HG02840 (cell line): ENCODE measurements around the gene SENP5.

Source experiments
- ATAC-seq: cut with Tn5 transposase; IDR thresholded peaks from one replicate; pipeline ENCODE4 v1.9.1; 2021; ENCODE audit warnings: mild to moderate bottlenecking, moderate library complexity, moderate number of reproducible peaks; ENCODE audit not compliant: unreplicated experiment, low FRiP score

Gene SENP5

DNA sequence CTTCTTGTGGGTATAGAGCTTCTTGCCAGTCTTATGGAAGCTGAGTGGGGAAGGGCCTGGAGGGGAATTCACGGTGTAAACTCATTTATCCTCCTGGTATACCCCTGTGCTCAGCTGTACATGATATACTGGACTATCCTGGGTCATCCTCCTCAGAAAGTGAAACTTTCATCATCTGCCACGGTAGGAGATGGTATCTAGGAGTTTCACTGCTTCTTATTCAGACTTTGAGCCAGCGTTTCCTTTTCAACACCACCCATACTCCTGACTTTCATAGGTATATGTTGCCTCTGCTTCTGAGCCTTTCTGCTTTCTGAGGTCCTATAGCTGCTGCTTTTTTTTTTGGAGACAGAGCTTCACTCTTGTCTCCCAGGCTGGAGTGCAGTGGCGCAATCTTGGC is 15.6 kb downstream of the SENP5 start:
- ATAC-seq, result no peak

DNA sequence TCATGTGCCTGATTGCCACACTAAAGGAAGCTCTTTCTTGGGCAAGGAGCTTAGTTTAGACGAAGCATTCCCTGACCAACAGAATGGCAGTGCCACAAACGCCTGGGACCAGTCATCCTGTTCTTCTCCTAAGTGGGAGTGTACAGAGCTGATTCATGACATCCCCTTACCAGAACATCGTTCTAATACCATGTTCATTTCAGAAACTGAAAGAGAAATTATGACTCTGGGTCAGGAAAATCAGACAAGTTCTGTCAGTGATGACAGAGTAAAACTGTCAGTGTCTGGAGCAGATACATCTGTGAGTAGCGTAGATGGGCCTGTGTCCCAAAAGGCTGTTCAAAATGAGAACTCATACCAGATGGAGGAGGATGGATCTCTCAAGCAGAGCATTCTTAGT is 18.4 kb downstream of the SENP5 start:
- no peak for ATAC-seq

DNA sequence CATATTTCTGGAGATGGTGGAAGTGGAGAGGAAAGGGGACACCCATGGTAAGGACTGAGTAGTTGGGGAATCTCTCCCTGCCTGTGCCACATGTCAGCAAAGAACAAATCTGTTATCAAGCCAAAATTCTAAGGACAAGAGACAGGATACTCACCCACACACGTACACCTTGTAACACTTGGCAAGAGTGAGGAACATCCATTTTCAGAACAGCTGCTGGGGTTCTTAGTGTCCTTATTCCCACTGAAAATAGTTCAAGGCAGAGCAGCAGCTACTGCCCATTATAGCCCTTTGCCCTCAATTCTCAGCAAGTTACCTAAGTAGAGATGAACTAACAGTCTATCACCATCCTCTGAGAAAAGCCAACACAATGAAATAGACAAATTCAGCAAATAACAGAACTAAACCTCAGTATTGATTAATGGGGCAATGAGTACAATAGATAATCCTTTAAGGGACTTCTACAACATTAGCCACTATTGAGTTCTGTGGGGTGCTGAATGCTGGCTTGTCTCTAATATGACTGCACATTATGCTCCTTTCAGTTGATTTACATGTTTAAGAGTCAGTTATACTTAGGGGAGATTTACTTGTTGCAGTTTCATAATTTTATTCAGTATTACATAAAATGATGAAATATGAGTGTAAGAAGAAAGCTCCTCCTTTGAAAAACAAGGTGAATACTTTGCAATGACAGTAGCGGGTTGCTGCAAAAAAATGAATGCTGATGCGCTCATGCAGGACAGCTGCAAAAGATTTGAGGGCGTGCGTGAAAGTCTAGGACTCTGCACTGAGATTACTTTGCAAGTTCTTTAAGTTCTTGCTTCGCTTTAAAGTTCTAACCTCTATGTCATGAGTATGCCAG is 22.4 kb downstream of the SENP5 start:
- ATAC-seq, result no peak

DNA sequence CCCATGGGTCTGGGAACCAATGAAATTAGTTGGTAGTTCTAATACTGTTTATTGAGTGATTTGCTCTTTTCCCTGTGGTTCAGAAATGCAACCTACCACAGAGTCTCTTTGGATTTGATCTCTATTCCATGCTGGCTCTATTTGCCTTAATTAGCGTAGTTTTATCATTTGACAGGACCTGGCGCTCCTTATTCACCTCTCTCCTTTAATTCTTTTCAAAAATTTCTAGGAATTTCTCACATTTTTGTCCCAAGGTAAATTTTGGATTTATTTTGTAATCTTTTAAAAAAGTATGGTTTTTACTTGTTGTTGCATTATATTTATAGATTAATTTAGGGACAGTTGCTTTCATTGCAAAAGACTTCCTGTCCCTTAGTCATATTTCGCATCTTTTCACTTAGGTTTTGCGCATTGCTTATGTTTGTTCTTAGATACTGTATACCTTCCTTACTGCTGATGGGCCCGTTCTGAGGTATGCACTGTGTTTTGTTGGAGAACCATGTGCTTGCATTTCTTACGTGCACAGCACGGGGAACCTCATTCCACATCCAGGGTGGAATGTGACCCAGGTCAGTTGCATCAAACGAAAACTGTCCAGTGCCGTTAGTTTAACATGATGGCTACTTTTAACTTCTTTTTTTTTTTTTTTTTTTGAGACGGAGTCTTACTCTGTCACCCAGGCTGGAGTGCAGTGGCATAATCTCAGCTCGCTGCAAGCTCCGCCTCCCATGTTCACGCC is 27.0 kb downstream of the SENP5 start:
- ATAC-seq, result no peak

DNA sequence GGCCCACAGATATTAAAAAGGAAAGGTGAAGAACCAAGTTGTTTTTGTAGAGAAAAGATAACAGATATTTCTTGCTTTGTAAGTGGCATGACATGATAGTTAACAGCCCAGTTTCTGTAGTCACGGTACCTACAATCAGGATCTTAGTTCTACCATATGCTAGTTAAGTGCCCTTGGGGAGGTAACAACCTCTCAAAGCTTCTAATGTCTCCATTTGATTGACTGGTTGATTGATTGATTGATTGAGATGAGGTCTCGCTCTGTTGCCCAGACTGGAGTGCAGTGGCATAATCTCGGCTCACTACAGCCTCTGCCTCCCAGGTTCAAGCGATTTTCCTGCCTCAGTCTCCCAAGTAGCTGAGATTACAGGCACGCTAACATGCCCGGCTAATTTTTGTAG is 28.5 kb downstream of the SENP5 start:
- ATAC-seq, result no peak

DNA sequence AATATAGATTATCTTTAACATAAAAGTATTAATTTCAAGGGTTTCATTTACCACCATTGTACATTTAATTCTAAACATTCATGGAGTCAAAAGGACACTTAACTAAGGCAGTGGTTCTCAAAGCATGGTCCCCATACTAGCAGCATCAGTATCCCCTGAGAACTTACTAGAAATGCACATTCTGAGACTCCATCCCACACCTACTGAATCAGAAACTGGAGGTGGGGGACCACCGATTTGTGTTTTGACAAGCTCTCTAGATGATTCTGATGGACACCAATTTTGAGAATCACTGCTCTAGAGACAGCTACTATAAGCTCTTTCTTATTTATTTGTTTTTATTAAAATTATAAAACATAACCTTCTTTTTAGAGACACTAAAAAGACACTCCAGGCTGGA is 34.0 kb downstream of the SENP5 start:
- no peak for ATAC-seq

DNA sequence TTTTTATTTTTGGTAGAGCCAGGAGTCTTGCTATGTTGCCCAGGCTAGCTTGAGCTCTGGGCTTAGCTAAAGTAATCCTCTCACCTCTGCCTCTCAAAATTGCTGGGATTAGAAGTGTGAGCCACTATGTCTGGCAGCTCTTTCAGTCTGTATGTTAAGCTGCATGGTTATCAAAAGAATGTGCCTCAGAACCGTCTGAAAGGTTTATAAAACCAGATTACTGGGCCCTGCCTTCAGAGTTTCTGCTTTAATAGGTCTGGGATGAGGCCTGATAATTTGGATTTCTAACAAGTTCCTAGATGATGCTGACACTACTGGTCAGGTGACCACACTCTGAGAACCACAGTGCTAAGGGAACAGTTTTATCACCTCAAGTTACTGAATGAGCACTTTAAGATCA is 34.6 kb downstream of the SENP5 start:
- ATAC-seq, result no peak

DNA sequence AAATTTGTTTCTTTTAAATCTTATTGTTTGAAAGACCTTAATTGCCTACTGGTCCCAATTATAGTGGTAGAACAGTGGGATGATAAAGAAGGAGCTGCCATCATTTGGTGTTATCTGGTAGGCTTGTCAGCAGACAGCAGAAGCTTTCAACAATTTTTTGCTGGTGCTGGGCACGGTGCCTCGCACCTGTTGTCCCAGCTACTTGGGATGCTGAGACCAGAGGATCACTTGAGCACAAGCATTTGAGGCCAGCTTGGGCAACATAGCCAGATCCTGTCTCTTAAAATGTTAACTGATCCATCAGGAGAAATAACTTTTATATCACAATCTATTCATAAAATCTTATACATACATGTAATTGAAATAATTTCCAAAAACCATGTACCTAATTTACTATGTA is 36.0 kb downstream of the SENP5 start:
- ATAC-seq, result no peak

DNA sequence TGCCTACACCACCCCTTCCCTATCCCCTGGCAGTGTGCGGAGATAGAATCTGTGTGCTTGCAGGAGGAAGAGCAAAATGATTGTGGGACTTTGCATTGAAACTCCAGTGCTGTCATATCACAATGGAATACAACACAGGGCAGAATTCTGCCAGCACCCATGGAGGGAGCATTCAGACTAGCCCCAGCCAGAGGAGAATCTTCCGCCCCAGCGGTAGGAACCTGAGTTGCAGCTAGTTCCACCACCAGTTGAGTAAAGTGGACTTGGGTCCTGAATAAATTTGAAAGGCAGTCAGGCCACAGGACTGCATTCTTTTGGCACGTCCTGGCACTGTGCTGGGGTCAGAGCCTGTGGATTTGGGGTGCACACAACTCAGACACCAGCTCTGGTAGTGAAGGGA is 47.1 kb downstream of the SENP5 start:
- no peak for ATAC-seq

DNA sequence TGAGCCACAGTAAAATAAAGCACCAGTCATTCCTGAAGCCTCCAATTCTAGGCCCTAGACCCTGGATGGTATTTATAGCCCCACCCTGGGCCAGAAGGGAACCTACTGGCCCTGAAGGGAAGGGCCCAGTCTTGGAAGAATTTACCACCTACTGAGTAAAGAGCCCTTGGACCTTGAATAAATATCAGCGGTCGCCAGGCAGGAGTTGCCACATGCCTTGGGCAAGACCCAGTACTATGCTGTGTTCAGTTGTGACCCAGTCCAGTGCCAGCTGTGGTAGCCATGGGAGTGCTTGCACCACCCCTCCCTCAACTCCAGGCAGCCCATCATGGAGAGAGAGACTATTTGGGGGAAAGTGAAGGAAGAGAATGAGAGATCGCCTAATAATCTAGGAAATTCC is 47.7 kb downstream of the SENP5 start:
- no peak for ATAC-seq

DNA sequence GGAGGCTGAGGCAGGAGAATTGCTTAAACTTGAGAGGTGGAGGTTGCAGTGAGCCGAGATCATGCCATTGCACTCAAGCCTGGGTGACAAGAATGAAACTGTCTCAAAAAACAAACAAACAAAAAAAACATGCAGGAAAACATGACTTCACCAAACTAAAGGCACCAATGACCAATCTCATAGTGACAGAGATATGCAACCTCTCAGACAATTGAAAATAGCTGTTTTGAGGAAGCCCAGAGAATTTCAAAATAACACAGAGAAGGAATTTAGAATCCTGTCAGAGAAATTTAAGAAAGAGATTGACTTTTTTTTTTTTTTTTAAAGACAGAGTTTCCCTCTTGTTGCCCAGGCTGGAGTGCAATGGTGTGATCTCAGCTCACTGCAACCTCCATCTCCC is 48.5 kb downstream of the SENP5 start:
- ATAC-seq, result no peak

DNA sequence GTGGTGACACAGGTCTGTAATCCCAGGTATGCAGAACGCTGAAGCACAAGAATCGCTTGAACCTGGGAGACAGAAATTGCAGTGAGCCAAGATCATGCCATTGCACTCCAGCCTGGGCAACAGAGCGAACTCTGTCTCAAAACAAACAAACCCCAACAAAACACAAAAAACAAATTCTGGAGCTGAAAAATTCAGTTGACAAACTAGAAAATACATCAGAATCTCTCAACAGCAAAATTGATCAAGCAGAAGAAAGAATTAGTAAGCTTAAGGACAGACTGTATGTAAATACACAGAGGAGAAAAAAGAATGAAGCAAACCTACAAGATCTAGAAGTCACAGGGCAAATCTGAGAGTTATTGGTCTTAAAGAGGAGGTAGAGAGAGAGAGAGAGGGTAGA is 49.3 kb downstream of the SENP5 start:
- ATAC-seq, result no peak

DNA sequence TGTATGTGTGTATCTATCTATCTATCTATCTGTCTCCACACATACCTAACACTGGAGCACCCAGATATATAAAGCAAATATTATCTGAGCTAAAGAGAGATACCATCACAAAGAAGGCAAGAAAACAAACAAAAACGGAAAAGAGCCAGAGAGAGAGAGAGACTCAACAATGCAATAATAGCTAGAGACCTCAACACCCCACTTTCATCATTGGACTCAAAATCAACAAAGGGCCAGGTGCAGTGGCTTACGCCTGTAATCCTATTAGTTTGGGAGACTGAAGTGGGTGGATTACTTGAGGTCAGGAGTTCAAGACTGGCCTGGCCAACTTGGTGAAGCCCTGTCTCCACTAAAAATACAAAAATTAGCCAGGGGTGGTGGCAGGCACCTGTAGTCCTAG is 51.2 kb downstream of the SENP5 start:
- no peak for ATAC-seq

DNA sequence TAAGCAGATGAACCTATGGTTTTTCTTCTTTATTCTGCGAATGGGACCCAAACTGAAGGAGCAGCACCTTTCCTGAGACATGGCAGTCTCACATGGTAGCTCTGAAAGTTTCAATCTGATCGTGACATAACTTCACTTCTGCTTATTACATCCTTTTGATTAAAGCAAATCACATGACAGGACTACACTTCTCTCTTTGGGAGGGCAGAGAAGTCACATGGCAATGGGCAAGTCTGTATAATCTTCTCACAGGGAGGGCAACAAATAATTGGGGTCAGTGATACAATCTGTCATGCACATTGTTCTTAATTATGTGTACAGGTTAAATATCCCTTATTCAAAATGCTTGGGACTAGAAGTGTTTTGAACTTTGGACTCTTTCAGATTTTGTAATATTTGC is 53.0 kb downstream of the SENP5 start:
- no peak for ATAC-seq

DNA sequence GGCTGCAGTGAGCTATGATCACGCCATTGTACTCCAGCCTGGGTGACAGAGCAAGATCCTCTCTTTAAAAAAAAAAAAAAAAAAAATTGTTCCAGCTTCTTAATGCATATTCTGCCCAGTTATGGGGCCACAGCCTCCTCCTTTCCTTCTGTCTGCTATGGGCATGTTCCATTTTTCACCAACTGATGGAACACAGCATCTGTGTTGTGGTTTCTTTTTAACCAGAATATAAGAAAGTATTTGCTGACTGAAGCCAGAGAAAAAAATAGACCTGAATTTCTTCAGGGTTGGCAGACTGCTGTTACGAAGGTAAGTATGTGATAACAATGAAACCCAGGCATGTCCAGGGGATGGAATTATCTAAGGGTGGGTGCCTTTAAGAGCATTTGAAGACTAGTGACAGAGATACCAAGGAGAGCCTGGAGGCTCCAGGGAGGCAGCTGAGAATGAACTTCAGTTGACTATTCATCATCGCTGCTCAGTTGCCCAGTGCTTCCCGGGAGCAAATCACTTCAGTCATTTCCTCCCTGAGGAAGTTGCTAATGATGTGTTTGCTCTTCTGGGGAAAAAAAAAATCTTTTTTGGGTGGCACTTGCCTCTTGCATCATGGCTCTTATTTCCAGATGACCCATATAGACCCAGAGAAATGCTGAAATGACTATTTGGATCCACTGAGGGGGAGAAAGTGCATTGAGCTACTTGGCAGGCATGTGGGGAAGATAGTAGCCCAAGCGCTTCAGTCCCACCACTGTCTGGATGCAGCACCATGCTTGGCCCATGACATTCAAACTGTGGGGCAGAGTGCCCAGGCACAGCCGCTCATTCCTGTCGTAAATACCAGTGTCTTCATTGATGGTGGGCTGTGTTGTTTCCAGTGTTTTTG is 60.1 kb downstream of the SENP5 start:
- ATAC-seq, result no peak

DNA sequence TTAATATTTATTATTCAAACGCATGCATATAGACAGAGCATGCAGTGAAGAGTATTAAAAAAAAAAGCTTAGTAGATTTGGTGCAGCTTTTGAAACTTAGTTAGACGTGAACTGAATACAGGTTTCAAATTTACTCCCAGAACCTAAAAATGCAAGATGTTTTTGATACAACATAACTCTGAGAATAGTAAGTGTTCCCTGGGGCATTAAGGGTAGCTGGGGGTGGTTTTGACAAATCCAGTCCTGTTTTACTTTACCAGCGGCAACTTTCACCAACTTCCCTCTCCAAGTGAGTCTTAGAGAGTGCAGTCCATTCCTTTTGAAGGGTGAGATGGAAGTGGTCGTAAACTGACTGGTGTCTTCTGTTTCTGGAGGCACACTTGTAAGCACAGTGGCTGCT is 63.4 kb downstream of the SENP5 start:
- no peak for ATAC-seq

DNA sequence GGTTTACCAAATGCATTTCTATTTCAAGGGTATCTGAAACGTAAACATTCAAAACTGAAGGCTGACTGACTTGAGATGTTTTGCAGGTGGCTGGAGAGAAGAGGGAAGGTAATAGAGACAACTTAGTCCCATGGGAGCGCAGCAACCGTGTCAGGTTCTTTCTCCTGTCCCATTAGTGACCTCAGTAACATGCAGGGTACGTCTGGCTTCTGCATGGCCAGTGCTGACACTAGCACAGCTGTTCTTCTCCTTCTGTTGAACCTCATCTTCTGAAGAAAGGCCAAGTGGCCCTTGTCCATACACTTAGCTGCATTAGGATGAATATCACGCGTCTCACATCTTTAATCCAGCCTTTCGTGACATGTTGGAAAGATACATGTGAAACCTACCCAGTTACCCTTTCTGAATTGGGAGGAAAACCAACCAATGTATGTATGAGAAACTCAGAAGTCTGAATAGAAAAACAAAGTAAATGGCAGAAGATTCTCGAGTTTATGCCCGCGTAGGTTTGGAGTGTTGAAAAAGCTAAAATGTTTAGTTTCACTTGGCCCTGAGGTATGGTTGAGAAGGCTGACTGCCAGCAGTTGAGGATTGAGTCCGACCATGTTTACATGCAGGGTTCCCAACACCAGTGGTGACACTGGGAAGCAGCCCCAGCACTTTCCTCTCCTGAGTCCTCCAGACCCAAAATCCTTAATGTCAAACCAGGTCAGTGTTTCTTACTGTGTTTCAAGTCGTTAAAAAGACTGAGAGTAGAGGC is 64.3 kb downstream of the SENP5 start:
- peak; percentile 67 for ATAC-seq

DNA sequence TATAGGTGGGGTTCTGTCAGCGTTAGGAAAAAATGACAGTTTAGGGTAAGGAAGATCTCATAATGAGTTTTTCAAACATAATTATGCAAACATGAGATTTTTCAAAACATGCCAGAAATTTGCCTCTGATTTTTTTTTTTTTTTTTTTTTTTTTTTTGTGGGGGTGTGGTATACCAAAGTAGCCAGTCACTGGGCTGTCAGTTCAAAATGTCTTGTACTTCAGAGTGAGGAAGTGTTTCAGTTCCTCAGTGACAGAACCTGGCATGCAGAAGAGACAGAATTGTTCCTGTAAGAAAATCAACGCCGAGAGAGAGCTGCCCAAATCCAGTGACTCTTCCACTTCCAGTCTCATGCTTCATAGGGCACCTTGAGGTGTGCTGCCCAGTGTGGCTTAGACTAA is 64.9 kb downstream of the SENP5 start:
- peak; percentile 45 for ATAC-seq

DNA sequence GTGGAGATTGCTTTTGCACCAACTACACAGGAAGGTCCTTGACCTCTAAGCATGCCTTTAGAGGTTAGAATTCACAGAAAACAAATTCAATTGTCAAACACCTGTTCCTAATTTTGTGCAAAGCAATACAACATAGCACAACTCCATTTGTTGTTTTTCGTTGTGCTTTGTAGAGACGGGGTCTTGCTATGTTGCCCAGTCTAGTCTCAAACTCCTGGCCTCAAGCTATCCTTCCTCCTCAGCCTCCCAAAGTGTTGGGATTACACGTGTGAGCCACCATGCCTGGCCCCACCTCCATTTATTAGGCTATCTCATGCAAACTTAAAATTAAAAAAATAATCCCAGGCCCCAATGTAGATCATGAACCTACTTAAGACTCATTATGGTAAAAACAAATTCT is 68.6 kb downstream of the SENP5 start:
- ATAC-seq, result no peak

DNA sequence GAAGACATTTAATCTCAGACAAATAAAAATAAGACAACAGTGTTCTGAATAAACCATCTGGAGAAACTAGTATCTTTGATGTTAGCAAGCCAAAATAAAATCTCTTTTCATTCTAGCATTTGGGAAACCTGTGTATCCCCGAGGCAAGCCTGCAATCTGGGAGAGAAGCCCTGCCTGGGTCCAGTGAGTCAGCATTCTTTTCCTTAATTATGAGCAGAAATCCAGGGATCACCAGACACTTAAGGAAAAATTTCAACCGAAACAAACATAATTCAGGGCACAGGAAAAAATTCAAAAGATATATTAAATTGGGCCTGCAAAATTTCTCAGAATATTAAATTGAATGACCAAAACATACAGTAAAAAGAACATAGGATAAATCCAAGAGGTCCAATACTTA is 70.4 kb downstream of the SENP5 start:
- ATAC-seq, result no peak
